Activated B cell treated with CpG ODN at 0.5 μM for 24 hours (primary cell): ENCODE results near the gene SPATA2. TPM values are rescaled to one million over a fixed set of nuclear protein-coding genes. Genes with fewer than 3 reads are reported as not detected.

Experiments
- ATAC-seq: fragments of 200-7000 bp; cut with Tn5 transposase; one replicate; pipeline ENCODE4 v1.10.0; 2021; ENCODE audit warnings: low read depth, mild to moderate bottlenecking, moderate library complexity
- CTCF ChIA-PET: fragments of 350-600 bp; sonication (Branson Sonifier 250); formaldehyde crosslinking; loops from one replicate; lab custom pipeline; 2021; ENCODE audit warnings: antibody characterized with exemption; lab: Charles Lee
- POLR2A ChIA-PET: fragments of 350-600 bp; sonication (Branson Sonifier 250); formaldehyde crosslinking; loops from one replicate; lab custom pipeline; 2021; ENCODE audit warnings: antibody characterized with exemption; lab: Charles Lee
- DNase-seq: peaks from one replicate; pipeline ENCODE4 v3.0.0; 2022
- H3K27ac Mint-ChIP-seq: one replicate; pipeline ENCODE4 v1.8.0; 2020; ENCODE audit warnings: mixed read lengths
- H3K27me3 Mint-ChIP-seq: one replicate; pipeline ENCODE4 v1.8.0; 2021; ENCODE audit warnings: mixed read lengths
- H3K36me3 Mint-ChIP-seq: one replicate; pipeline ENCODE4 v1.8.0; 2021; ENCODE audit warnings: low read depth, mixed read lengths
- H3K4me1 Mint-ChIP-seq: one replicate; pipeline ENCODE4 v1.8.0; 2021; ENCODE audit warnings: mixed read lengths
- H3K4me3 Mint-ChIP-seq: one replicate; pipeline ENCODE4 v1.8.0; 2020; ENCODE audit warnings: mild to moderate bottlenecking, mixed read lengths
- H3K9me3 Mint-ChIP-seq: one replicate; pipeline ENCODE4 v1.8.0; 2020; ENCODE audit warnings: mixed read lengths
- intact Hi-C: fragments of 100-400 bp; cut with micrococcal nuclease; formaldehyde crosslinking; loops from one replicate; pipeline ENCODE4 v1.15.1; 2024
- total RNA-seq: library from RNA; stranded (reverse); gene quantifications from 2 replicates; pipeline ENCODE4 v1.2.3, GENCODE V29; 2022
- TF ChIP-seq, protein P1 (sequence below): fragments of 200-600 bp; IDR thresholded peaks from one replicate; pipeline ENCODE4 v1.8.0; 2022; ENCODE audit warnings: antibody characterized with exemption, mild to moderate bottlenecking

The SPATA2 gene
- total RNA-seq, 1 donor from 2014 or later: 9.4 TPM

DNA sequence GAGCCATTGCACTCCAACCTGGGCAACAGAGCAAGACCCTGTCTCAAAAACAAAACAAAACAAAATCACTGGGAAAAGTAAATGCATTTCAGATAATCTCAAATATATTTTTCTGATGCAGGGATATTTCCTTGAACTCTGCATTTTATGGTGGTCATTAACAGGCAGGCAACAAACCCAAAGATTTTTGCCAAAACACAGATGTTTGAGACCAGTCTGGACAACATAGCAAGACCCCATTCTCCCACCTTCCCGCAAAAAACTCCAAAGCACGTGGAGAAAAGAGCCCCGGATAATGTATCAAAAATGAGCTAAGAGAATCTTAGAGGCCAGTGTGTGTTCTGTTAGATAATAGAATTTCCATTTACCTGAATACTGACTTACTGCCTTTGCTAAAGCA lies 58.4 kb downstream of the SPATA2 start:
- Mint-ChIP-seq H3K27me3 (no peaks in the 10 kb centered on the region), H3K9me3 (no peaks in the 10 kb centered on the region), H3K4me1 (no peaks in the 10 kb centered on the region), H3K27ac (no peak overlapping the region), H3K36me3 (peaks cover 92% of the 10 kb centered on the region), H3K4me3 (no peak overlapping the region)
- DNase-seq (no peak), ATAC-seq (no peak)
- ChIA-PET POLR2A (no interaction called here), CTCF (interaction anchor here (1.5 kb wide), 2 partner anchors 11 to 30 kb away, joined by 4 to 5 read pairs; no protein-coding TSS in a partner anchor)
- intact Hi-C loops: no loop called here
- TF ChIP-seq, protein P1, sequence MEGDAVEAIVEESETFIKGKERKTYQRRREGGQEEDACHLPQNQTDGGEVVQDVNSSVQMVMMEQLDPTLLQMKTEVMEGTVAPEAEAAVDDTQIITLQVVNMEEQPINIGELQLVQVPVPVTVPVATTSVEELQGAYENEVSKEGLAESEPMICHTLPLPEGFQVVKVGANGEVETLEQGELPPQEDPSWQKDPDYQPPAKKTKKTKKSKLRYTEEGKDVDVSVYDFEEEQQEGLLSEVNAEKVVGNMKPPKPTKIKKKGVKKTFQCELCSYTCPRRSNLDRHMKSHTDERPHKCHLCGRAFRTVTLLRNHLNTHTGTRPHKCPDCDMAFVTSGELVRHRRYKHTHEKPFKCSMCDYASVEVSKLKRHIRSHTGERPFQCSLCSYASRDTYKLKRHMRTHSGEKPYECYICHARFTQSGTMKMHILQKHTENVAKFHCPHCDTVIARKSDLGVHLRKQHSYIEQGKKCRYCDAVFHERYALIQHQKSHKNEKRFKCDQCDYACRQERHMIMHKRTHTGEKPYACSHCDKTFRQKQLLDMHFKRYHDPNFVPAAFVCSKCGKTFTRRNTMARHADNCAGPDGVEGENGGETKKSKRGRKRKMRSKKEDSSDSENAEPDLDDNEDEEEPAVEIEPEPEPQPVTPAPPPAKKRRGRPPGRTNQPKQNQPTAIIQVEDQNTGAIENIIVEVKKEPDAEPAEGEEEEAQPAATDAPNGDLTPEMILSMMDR: no peak

DNA sequence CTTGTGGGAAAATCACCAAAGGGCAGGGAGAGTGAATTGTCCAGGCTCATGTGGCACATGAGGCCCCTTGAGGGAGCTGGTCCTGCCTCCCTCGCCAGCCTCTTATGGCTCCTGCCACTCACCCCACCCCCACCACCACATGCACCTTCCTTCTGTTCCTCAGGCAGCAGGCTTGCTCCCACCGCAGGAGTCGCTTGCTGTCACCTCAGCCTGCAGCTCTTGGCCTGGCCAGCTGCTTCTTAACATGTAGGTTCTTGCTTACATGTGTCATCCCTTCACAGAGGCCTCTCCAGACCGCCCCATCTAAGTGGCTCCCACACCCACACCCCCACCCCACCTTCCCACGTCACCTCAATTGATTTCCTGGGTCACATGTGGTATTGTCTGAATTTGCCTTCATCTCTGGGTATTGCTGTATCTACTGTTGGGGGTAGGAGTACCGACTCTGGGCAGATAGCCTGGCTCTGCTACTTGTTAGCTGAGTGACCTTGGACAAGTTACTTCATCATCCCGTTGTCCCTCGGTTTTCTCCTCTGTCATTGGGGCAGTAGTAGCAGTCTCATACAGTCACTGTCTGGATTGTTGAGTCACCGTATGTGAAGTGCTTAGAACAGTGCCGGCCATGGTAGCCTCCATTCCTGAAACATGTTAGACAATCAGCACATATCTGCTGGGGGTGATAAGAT lies 61.0 kb downstream of the SPATA2 start:
- DNase-seq: no peak
- H3K27me3 Mint-ChIP-seq: no peaks in the 10 kb centered on the region
- ChIA-PET CTCF (no interaction called here), POLR2A (no interaction called here)
- TF ChIP-seq, protein P1: no peak
- no peak for ATAC-seq
- H3K4me3 Mint-ChIP-seq: no peak overlapping the region
- H3K9me3 Mint-ChIP-seq: no peaks in the 10 kb centered on the region
- peaks cover 6% of the 10 kb centered on the region for H3K4me1 Mint-ChIP-seq
- intact Hi-C loops: no loop called here
- H3K27ac Mint-ChIP-seq: no peak overlapping the region
- H3K36me3 Mint-ChIP-seq: peaks cover 92% of the 10 kb centered on the region

DNA sequence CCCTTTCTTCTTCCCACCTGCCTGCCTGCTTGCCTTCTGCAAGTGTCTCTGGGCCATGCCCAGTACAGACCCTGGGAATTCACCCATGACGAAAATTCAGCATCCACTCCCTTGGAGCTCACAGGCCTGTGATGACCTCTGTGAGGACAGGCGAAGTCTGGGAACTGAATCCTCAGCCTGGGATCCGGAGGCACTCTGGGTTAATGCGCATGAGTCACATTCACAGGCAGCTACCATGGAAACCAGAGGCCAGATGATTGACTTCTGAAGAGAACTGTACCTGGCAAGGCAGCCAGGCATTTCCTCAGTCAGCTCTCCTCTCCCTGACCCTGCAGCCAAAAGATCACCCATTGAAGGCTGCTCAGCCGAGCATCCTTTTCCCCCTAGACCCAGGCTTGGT lies 61.7 kb downstream of the SPATA2 start:
- Mint-ChIP-seq H3K9me3 (no peaks in the 10 kb centered on the region), H3K27me3 (no peaks in the 10 kb centered on the region), H3K36me3 (peaks cover 92% of the 10 kb centered on the region), H3K4me1 (peaks cover 6% of the 10 kb centered on the region), H3K27ac (no peak overlapping the region), H3K4me3 (no peak overlapping the region)
- DNase-seq (no peak), ATAC-seq (no peak)
- intact Hi-C loops: no loop called here
- ChIA-PET POLR2A (no interaction called here), CTCF (no interaction called here)
- TF ChIP-seq, protein P1: no peak

Other genes with a start within 250 kb of the SPATA2 start
- 70.6 and 72.9 TPM in 2 replicates for gene B4GALT5, start 201.7 kb downstream of the SPATA2 start, total RNA-seq
- 49.2 and 65.7 TPM in 2 replicates for gene SLC9A8, start 102.7 kb downstream of the SPATA2 start, total RNA-seq
- gene RNF114, start 20.9 kb upstream of the SPATA2 start, total RNA-seq: 56.5 and 56.6 TPM in 2 replicates
- gene SNAI1, start 67.5 kb upstream of the SPATA2 start, total RNA-seq: 0.61 and 0.67 TPM in 2 replicates
- gene UBE2V1, start 197.6 kb upstream of the SPATA2 start, total RNA-seq: 147 and 166 TPM in 2 replicates
- 9.8 and 9.9 TPM in 2 replicates for gene PEDS1, start 238.2 kb upstream of the SPATA2 start, total RNA-seq